Central memory CD8-positive, alpha-beta T cell (primary cell): ENCODE results near the gene RALGDS.

Experiments used
- ATAC-seq: fragments of 150-1000 bp; cut with Tn5 transposase; replicated peaks from 2 replicates; pipeline ENCODE4 v1.10.0; 2022; ENCODE audit warnings: mild to moderate bottlenecking, moderate FRiP score, moderate number of reproducible peaks; ENCODE audit not compliant: poor library complexity, severe bottlenecking; ENCODE audit errors: extremely low read depth
- DNase-seq, 2 donors: peaks; one replicate each; pipeline ENCODE4 v3.0.0; 2021; ENCODE audit warnings: low spot score in 2 of 2
- H3K27ac Mint-ChIP-seq: one replicate; pipeline ENCODE4 v1.8.0; 2022; ENCODE audit warnings: low read depth, mild to moderate bottlenecking, moderate library complexity, mixed read lengths
- H3K27me3 Mint-ChIP-seq: one replicate; pipeline ENCODE4 v1.8.0; 2022; ENCODE audit warnings: mixed read lengths
- H3K36me3 Mint-ChIP-seq: one replicate; pipeline ENCODE4 v1.8.0; 2022; ENCODE audit warnings: mild to moderate bottlenecking, moderate library complexity, mixed read lengths; ENCODE audit not compliant: insufficient read depth
- H3K4me1 Mint-ChIP-seq: one replicate; pipeline ENCODE4 v1.8.0; 2022; ENCODE audit warnings: mixed read lengths
- H3K4me3 Mint-ChIP-seq: one replicate; pipeline ENCODE4 v1.8.0; 2022; ENCODE audit warnings: mild to moderate bottlenecking, moderate library complexity, mixed read lengths
- H3K9me3 Mint-ChIP-seq: one replicate; pipeline ENCODE4 v1.8.0; 2022; ENCODE audit warnings: mixed read lengths

The RALGDS gene

DNA sequence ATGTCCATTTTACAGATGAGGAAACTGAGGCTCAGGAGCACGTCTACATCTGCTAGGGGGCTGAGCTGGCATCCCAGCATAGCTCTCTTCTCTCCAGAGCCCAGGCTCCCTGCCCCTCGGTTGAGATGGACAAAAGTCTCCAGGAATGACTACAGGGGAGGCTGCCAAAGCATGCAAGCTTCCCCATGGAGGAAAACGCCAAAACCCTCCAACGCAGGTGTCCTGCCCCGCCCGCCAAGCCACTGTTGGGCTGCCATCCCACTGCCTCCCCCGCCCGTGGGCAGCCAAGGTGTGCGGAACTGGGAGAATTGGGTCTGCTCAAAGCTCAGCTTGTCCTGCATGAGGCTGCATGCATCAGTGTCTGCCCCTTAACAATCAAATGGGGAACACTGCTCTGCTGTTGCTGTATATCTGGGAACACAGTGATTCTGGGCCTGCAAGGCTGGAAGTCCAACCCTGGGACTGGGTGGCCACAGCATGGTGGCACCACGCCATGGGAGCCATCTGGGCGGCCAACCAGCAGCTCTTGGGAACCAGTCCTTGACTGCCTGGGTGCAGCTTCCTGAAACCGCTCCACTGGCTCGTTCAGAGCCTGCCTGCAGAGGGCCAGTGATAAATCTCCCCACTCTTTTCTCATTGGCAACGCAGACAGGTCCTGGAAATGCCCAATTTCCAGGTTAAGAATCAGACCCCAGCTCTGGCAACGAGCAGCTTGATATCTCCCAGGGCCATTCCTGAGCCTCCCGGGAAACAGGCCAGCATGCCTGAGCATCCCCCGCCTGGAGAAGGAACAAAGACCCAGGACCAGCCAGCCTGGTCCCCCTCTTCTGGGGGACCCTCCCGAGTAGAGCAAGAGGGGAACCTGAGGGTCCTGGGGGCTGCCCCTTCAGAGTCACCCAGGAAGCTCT is 3.5 kb downstream of the RALGDS start:
- H3K4me3 Mint-ChIP-seq: peak overlapping the region; percentile 44
- ATAC-seq: no peak
- no peak for DNase-seq
- peaks cover 32% of the 10 kb centered on the region for H3K36me3 Mint-ChIP-seq
- no peaks in the 10 kb centered on the region for H3K27me3 Mint-ChIP-seq
- H3K9me3 Mint-ChIP-seq: no peaks in the 10 kb centered on the region
- no peak overlapping the region for H3K27ac Mint-ChIP-seq
- H3K4me1 Mint-ChIP-seq: peaks cover 52% of the 10 kb centered on the region

- peaks cover 30% of the 10 kb centered on the region for H3K36me3 Mint-ChIP-seq
- ATAC-seq: no peak
- H3K4me1 Mint-ChIP-seq: peaks cover 52% of the 10 kb centered on the region
- H3K27ac Mint-ChIP-seq: peak overlapping the region; percentile 94
- H3K27me3 Mint-ChIP-seq: no peaks in the 10 kb centered on the region
- H3K4me3 Mint-ChIP-seq: peak overlapping the region; percentile 51
- no peaks in the 10 kb centered on the region for H3K9me3 Mint-ChIP-seq
- no peak for DNase-seq
Measured at GRCh38 chr9:133116346-133117231, 4.5 kb downstream of the RALGDS start.

DNA sequence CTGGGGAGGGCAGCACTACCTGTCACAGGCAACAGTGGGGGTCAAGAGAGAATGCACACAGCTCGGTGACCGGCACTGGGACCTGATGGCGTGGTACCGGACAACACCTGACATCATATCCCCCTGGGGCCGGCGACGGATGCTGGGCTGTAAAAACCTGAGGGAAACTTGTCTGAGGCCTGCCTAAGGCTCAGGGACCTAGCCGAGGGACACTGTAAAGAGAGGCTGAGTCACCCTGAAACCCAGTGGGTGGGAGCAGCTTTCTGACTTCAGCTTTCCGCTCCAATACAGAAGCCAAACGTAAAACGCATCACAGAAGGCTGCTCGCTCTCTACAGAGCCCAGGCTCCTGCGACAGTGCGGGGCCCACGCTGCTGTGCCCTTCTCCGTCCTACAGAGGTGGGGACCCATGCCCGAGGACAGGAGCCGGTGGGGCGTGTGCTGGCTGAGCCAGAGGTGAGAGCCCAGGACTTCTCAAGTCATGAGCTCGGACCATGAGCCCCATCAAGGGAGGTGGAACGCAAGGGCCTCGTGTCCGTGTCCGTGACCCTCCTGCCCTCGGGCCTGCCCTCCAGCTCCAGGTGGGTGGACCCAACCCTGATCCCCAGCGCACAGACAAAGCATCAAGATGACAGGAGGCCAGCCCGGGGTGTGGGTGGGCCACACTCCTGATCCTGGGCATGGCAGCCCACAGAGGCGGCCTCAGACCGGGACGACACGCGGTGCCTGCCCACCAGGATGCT is 5.3 kb downstream of the RALGDS start:
- Mint-ChIP-seq H3K27ac (peak overlapping the region; percentile 94), H3K4me3 (peak overlapping the region; percentile 51), H3K4me1 (peaks cover 50% of the 10 kb centered on the region), H3K36me3 (peaks cover 31% of the 10 kb centered on the region), H3K27me3 (no peaks in the 10 kb centered on the region), H3K9me3 (no peaks in the 10 kb centered on the region)
- DNase-seq: no peak
- ATAC-seq: peak; percentile 63

GRCh38 chr9:133114886-133115603 is 6.0 kb downstream of the RALGDS start:
- Mint-ChIP-seq H3K36me3 (peaks cover 30% of the 10 kb centered on the region), H3K4me3 (peak overlapping the region; percentile 51), H3K27me3 (no peaks in the 10 kb centered on the region), H3K9me3 (no peaks in the 10 kb centered on the region), H3K4me1 (peaks cover 50% of the 10 kb centered on the region), H3K27ac (peak overlapping the region; percentile 94)
- DNase-seq (no peak), ATAC-seq (no peak)

- Mint-ChIP-seq H3K9me3 (no peaks in the 10 kb centered on the region), H3K27ac (peak overlapping the region; percentile 94), H3K36me3 (peaks cover 36% of the 10 kb centered on the region), H3K27me3 (no peaks in the 10 kb centered on the region), H3K4me3 (peak overlapping the region; percentile 44), H3K4me1 (peaks cover 50% of the 10 kb centered on the region)
- DNase-seq: no peak
- no peak for ATAC-seq
Measured at GRCh38 chr9:133113949-133114885, 6.8 kb downstream of the RALGDS start.

GRCh38 chr9:133113163-133113948 is 7.7 kb downstream of the RALGDS start:
- ATAC-seq: no peak
- Mint-ChIP-seq H3K27ac (peak overlapping the region; percentile 94), H3K4me1 (peaks cover 42% of the 10 kb centered on the region), H3K4me3 (peak overlapping the region; percentile 44), H3K9me3 (no peaks in the 10 kb centered on the region), H3K36me3 (peaks cover 39% of the 10 kb centered on the region), H3K27me3 (no peaks in the 10 kb centered on the region)
- no peak for DNase-seq

DNA sequence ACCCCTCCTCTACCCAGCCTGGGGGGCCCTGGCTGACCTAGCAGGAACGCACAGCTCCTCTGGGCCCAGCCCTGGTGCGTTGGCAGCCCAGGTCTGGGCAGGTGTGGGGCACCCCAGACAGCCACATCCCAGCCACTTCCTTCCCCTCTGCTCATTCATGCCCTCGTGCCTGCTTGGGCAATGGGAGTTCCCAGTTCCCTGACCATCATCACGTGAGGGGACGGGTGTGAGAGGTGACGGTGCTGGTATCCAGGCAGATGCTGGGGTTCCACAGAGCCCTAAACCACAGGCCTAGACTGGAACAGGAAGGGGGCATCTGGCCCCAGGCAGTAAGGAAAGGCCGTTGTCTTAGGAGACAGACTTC is 8.4 kb downstream of the RALGDS start:
- Mint-ChIP-seq H3K9me3 (no peaks in the 10 kb centered on the region), H3K4me3 (peak overlapping the region; percentile 44), H3K36me3 (peaks cover 41% of the 10 kb centered on the region), H3K4me1 (peaks cover 35% of the 10 kb centered on the region), H3K27me3 (no peaks in the 10 kb centered on the region), H3K27ac (peak overlapping the region; percentile 94)
- peak in 1 of 2 donors; percentile 57 for DNase-seq
- peak; percentile 72 for ATAC-seq

GRCh38 chr9:133111808-133112662 is 9.0 kb downstream of the RALGDS start:
- Mint-ChIP-seq H3K4me3 (no peak overlapping the region), H3K9me3 (no peaks in the 10 kb centered on the region), H3K27ac (peak overlapping the region; percentile 94), H3K27me3 (no peaks in the 10 kb centered on the region), H3K4me1 (peaks cover 30% of the 10 kb centered on the region), H3K36me3 (peaks cover 39% of the 10 kb centered on the region)
- no peak for DNase-seq
- ATAC-seq: no peak

DNA sequence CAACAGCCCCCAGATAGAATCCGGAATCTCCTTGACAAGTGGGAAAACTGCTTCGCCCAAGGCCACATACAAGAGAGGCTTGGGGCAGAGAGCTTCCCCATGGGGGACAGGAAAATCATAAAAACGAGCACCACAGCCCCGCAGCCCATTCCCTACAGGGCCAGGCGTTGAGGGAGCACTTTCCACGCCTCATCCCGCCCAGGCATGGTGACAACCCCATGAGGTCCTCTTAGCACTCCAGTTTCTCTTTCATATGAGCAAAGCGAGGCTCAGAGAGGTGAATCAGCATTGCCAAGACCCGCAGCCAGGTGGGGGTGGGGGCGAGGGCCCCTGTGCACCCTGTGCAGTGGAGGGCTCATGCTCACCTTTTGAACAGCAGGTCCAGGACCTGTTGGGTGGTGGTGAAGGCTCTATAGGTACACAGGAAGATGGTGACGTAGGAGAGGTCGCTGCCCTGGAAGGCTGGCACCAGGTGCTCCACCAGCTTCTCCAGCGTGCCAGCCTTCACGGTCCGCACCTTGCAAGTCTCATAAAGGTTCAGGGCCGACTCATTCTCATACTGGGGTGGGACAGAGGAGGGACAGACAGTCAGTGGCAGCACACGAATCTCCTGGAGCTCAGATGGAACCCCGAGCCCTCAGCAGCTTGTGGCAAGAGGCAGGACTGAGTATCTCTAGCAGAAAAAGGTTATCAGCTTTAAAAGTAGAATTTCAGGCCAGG is 10.9 kb downstream of the RALGDS start:
- Mint-ChIP-seq H3K27me3 (no peaks in the 10 kb centered on the region), H3K4me1 (peaks cover 18% of the 10 kb centered on the region), H3K4me3 (no peak overlapping the region), H3K36me3 (peaks cover 41% of the 10 kb centered on the region), H3K9me3 (no peaks in the 10 kb centered on the region), H3K27ac (peak overlapping the region; percentile 46)
- ATAC-seq (no peak), DNase-seq (no peak)
